Stomach (tissue), 9 donors: ENCODE data around the gene HSPB6. TPM values are rescaled to one million over a fixed set of nuclear protein-coding genes. Genes with fewer than 3 reads are reported as not detected.

ENCODE experiments used
- DNase-seq, 2 donors: peaks; one replicate each; pipeline versions ENCODE4 v3.0.0 to v3.0.0-alpha.2; 2013 to 2019
- H3K27ac ChIP-seq, 5 donors: fragments of 200-600 bp in 4 of 5; sonication (generic) in 4 of 5; one replicate each; pipeline ENCODE4 v1.5.1; 2013 to 2019; ENCODE audit warnings: mild to moderate bottlenecking in 1 of 5, moderate library complexity in 1 of 5
- H3K27me3 ChIP-seq, 3 donors: fragments of 200-600 bp; sonication (generic); one replicate each; pipeline ENCODE4 v1.5.1; 2017 to 2019; ENCODE audit warnings: mixed run types in 1 of 3
- H3K36me3 ChIP-seq, 4 donors: fragments of 200-600 bp; sonication (generic); 1 replicate in 3 of 4; 2 replicates in 1 of 4; pipeline ENCODE4 v1.5.1; 2016 to 2019
- H3K4me1 ChIP-seq, 4 donors: fragments of 200-600 bp; sonication (generic); one replicate each; pipeline ENCODE4 v1.5.1; 2016 to 2019
- H3K4me3 ChIP-seq, 4 donors: fragments of 200-600 bp; sonication (generic) in 3 of 4; one replicate each; pipeline ENCODE4 v1.5.1; 2016 to 2019; ENCODE audit warnings: mild to moderate bottlenecking in 1 of 4
- H3K9me3 ChIP-seq, 4 donors: fragments of 200-600 bp; sonication (generic); one replicate each; pipeline ENCODE4 v1.5.1; 2016 to 2019
- EP300 ChIP-seq: sonication (generic); formaldehyde crosslinking; IDR thresholded peaks from one replicate; pipeline ENCODE4 v1.6.1; 2017; ENCODE audit warnings: antibody characterized with exemption
- POLR2A ChIP-seq, 4 donors: fragments of 450-650 bp; IDR thresholded peaks; one replicate each; pipeline ENCODE4 v1.6.1; 2016; ENCODE audit warnings: antibody characterized with exemption in 4 of 4, control low read depth in 2 of 4, mild to moderate bottlenecking in 1 of 4, moderate library complexity in 1 of 4
- POLR2AphosphoS5 ChIP-seq, 3 donors: sonication (generic); formaldehyde crosslinking; IDR thresholded peaks; one replicate each; pipeline ENCODE4 v1.6.1; 2016; ENCODE audit warnings: antibody characterized with exemption in 3 of 3
- WGBS, 5 donors: extraction: QIAGEN DNeasy Blood & Tissue Kit in 3 of 5; methylation state at CpG; one replicate each; pipeline versions ENCODE4 v1.1.5 to v1.1.7; 2013 to 2018; 5-methylcytosine and 5-hydroxymethylcytosine counted together
- intact Hi-C: fragments of 100-400 bp; cut with DNase I; formaldehyde crosslinking; loops from one replicate; pipeline ENCODE4 v1.15.1; 2023; ENCODE audit warnings: low total_unique reads
- polyA plus RNA-seq, 3 donors: library from polyadenylated mRNA; stranded (reverse); fragments of 200-250 nt; gene quantifications; one replicate each; pipeline ENCODE4 v1.2.3, GENCODE V29; 2013
- total RNA-seq, 5 donors: library from RNA; depleted of rRNA; stranded (reverse); fragments of >200 nt; gene quantifications; one replicate each; pipeline versions ENCODE4 v1.1.0 to v1.2.3, GENCODE V29; 2014 to 2016
- TF ChIP-seq, protein P1 (sequence below), 7 experiments: fragments of 450-650 bp in 4 of 7; fragments of 200-600 bp in 3 of 7; sonication (generic) in 3 of 7; IDR thresholded peaks; one replicate each; pipeline ENCODE4 v1.5.1; 2016 to 2019; ENCODE audit warnings: antibody characterized with exemption in 7 of 7, control low read depth in 2 of 7, mild to moderate bottlenecking in 1 of 7
- donor health status: healthy with polysubstance abuse.
- donor health status: Bipolar disorder and iron deficiency.
- donor health status: healthy.

Gene HSPB6
- total and polyA plus RNA-seq, 8 donors, result 25.0 to 492 (median 81.0) TPM

- peaks cover 35 to 77% (median 54%) of the 10 kb centered on the region in 4 donors for H3K4me1 ChIP-seq
- DNase-seq, result no peak
- 3 to 17% (median 10%) methylated on average over 4 of the region's 4 CpGs for WGBS, 5 donors
- peak overlapping the region; percentile 82 to 96 (median 87) for H3K4me3 ChIP-seq
- H3K9me3 ChIP-seq, result no peaks in the 10 kb centered on the region
- TF ChIP-seq, protein P1, sequence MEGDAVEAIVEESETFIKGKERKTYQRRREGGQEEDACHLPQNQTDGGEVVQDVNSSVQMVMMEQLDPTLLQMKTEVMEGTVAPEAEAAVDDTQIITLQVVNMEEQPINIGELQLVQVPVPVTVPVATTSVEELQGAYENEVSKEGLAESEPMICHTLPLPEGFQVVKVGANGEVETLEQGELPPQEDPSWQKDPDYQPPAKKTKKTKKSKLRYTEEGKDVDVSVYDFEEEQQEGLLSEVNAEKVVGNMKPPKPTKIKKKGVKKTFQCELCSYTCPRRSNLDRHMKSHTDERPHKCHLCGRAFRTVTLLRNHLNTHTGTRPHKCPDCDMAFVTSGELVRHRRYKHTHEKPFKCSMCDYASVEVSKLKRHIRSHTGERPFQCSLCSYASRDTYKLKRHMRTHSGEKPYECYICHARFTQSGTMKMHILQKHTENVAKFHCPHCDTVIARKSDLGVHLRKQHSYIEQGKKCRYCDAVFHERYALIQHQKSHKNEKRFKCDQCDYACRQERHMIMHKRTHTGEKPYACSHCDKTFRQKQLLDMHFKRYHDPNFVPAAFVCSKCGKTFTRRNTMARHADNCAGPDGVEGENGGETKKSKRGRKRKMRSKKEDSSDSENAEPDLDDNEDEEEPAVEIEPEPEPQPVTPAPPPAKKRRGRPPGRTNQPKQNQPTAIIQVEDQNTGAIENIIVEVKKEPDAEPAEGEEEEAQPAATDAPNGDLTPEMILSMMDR (IDR thresholded peaks at IDR 0.05), result no peak
- TF ChIP-seq EP300 (no peak), POLR2AphosphoS5 (IDR thresholded peaks at IDR 0.05) (no peak), POLR2A (IDR thresholded peaks at IDR 0.05) (no peak)
- no peaks in the 10 kb centered on the region for H3K27me3 ChIP-seq
- peak overlapping the region; percentile 67 to 100 (median 100) for H3K27ac ChIP-seq
- intact Hi-C loops, result no loop called here
- H3K36me3 ChIP-seq, result peaks cover 0 to 11% (median 9%) of the 10 kb centered on the region in 4 donors
Measured at GRCh38 chr19:35746087-35746462, 10.8 kb downstream of the HSPB6 start.

DNA sequence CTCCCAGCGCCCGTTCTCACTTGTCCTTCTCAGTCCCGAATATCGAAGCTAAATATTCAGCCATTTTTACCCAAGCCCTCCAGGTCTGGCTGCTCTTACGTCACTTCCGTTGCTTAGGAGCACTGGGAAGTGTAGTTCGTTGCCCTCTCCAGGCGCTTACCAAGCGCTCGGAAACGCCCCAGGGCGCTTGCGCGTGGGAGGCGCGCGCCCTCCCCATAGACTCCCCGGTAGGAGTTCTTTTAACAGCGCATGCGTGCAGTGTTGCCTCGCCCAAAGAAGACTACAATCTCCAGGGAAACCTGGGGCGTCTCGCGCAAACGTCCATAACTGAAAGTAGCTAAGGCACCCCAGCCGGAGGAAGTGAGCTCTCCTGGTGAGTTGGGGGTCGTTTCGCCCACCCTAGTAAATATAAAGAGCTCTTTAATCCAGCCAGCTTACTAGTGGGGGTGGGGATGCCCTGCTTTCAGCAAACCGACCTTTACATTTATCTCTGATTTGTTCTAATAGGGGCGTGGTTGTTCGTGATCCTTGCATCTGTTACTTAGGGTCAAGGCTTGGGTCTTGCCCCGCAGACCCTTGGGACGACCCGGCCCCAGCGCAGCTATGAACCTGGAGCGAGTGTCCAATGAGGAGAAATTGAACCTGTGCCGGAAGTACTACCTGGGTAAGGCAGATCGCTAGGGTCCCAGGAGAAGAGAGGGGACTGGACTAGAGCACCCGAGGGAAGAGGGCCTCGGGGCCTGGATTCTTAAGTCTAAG, 11.3 kb downstream of the HSPB6 start, which contains the start of the genes PSENEN and U2AF1L4:
PSENEN (plus strand) TSS at position 324 of the 759 bp plus-strand sequence; CDS start at position 604, 280 bp downstream.
U2AF1L4 (minus strand) TSS at position 91 of the 759 bp plus-strand sequence; CDS start at position 64, 27 bp downstream.
- peak within 1 kb of the TSS; percentile 95 to 100 (median 100) for H3K27ac ChIP-seq
- DNase-seq, result peak; percentile 98 to 100
- H3K27me3 ChIP-seq, result no peaks in the 10 kb centered on the region
- peaks cover 40 to 77% (median 58%) of the 10 kb centered on the region in 4 donors for H3K4me1 ChIP-seq
- H3K9me3 ChIP-seq, result no peaks in the 10 kb centered on the region
- 0 to 1% (median 1%) methylated on average over 31 to 40 of the region's 40 CpGs for WGBS, 5 donors
- H3K4me3 ChIP-seq, result peak within 1 kb of the TSS; percentile 82 to 96 (median 87)
- TF ChIP-seq POLR2AphosphoS5 (IDR thresholded peaks at IDR 0.05) (peak; percentile 61 to 89 (median 82)), POLR2A (IDR thresholded peaks at IDR 0.05) (peak in 1 of 4 donors; percentile 6), EP300 (no peak)
- TF ChIP-seq, protein P1 (IDR thresholded peaks at IDR 0.05), result peak in 1 of 7 experiments; percentile 19
- H3K36me3 ChIP-seq, result peaks cover 0 to 11% (median 8%) of the 10 kb centered on the region in 4 donors
- intact Hi-C loops, result no loop called here

DNA sequence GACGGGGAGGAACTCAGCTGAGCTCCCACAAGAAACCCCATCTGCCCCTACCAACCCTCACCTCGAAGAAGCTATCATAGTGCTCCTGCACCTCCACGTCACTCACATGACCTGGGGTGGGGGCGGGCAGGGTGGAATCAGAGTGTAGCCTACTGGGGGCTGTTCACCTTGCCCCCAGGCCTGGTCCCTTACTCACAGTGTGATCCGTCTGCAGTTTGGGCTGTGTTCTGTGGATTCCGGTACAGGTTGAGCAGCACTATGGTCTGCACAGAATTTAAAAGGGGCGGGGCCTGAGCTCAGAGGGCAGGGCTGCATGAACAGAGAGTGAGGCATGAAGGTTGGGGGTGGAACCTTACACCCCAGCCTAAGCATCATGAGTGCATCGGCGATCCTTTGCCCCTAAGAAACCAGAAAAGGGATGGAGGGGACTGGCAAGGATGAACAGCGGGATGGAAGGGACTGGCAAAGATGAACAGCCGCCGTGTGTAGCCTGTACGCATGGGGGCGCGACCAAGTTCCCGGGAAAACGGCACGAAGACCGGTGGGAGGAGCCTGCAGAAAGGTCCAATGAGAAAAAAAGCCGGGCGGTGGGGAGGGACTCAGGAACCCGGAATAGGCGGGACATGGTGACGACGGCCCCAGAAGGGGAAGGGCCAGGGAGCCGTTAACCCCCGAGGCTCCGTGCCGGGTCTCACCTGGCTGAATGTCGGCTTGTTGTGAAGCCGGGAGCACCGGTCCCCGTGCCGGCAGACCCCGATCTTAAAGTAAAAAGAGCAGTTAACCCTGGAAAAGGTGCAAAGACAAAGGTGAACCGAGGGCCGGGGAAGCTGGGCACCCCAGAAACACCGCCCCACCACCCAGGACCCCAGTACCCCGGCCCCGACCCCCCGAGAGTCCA, 12.2 kb downstream of the HSPB6 start:
- H3K27me3 ChIP-seq, result no peaks in the 10 kb centered on the region
- peak overlapping the region; percentile 82 to 96 (median 87) for H3K4me3 ChIP-seq
- WGBS, 5 donors, result 4 to 7% (median 7%) methylated on average over 38 to 41 of the region's 41 CpGs
- peak overlapping the region; percentile 95 to 100 (median 100) for H3K27ac ChIP-seq
- H3K4me1 ChIP-seq, result peaks cover 43 to 75% (median 60%) of the 10 kb centered on the region in 4 donors
- H3K36me3 ChIP-seq, result peaks cover 0 to 11% (median 8%) of the 10 kb centered on the region in 4 donors
- TF ChIP-seq EP300, result no peak
- peak in 1 of 3 donors; percentile 54 for TF ChIP-seq POLR2AphosphoS5 (IDR thresholded peaks at IDR 0.05)
- TF ChIP-seq POLR2A (IDR thresholded peaks at IDR 0.05), result peak in 1 of 4 donors; percentile 70
- TF ChIP-seq, protein P1 (IDR thresholded peaks at IDR 0.05), result peak in 5 of 7 experiments; percentile 18 to 46 (median 23)
- peak; percentile 96 to 98 for DNase-seq
- intact Hi-C loops, result no loop called here
- no peaks in the 10 kb centered on the region for H3K9me3 ChIP-seq
